GM21390 (cell line): Measurements from ENCODE around the gene CEBPB.
"Not testable (repeated sequence)": the region's sequence is repeated elsewhere in the genome, so short reads cannot be mapped to it uniquely, and the experiment has no call there.

Experiments used
- ATAC-seq: cut with Tn5 transposase; IDR thresholded peaks from one replicate; pipeline ENCODE4 v1.9.1; 2021; ENCODE audit not compliant: unreplicated experiment

Gene CEBPB

GRCh38 chr20:50192364-50193198 lies 2.0 kb downstream of the CEBPB start:
- ATAC-seq = no peak

GRCh38 chr20:50193199-50193835 lies 2.7 kb downstream of the CEBPB start:
- no peak for ATAC-seq

GRCh38 chr20:50193836-50194421 lies 3.3 kb downstream of the CEBPB start:
- no peak for ATAC-seq

- ATAC-seq = no peak
Observed at GRCh38 chr20:50194422-50194830, 3.8 kb downstream of the CEBPB start.

- ATAC-seq = no peak
Observed at GRCh38 chr20:50194831-50195523, 4.3 kb downstream of the CEBPB start.

GRCh38 chr20:50195524-50196120 lies 5.0 kb downstream of the CEBPB start:
- no peak for ATAC-seq

GRCh38 chr20:50196248-50196647 lies 5.6 kb downstream of the CEBPB start:
- no peak for ATAC-seq

- ATAC-seq = no peak
Observed at GRCh38 chr20:50196896-50197295, 6.3 kb downstream of the CEBPB start.

GRCh38 chr20:50197463-50198179 lies 7.0 kb downstream of the CEBPB start:
- no peak for ATAC-seq

- no peak for ATAC-seq
Observed at GRCh38 chr20:50198180-50198666, 7.6 kb downstream of the CEBPB start.

GRCh38 chr20:50198716-50199115 lies 8.1 kb downstream of the CEBPB start:
- no peak for ATAC-seq

GRCh38 chr20:50199703-50200102 lies 9.1 kb downstream of the CEBPB start:
- no peak for ATAC-seq

GRCh38 chr20:50200482-50201104 lies 10.0 kb downstream of the CEBPB start:
- no peak for ATAC-seq

GRCh38 chr20:50201710-50202109 lies 11.1 kb downstream of the CEBPB start:
- not testable (repeated sequence) for ATAC-seq

- no peak for ATAC-seq
Observed at GRCh38 chr20:50202677-50203076, 12.0 kb downstream of the CEBPB start.

GRCh38 chr20:50203951-50204937 lies 13.6 kb downstream of the CEBPB start:
- ATAC-seq = no peak

GRCh38 chr20:50207026-50207425 lies 16.4 kb downstream of the CEBPB start:
- ATAC-seq = no peak

GRCh38 chr20:50208085-50208491 lies 17.5 kb downstream of the CEBPB start:
- ATAC-seq = no peak

GRCh38 chr20:50208815-50209214 lies 18.2 kb downstream of the CEBPB start:
- not testable (repeated sequence) for ATAC-seq
